ENCODE results near the gene ZNF407.
A peak's percentile ranks its signal among the peaks of the same experiment; 100 is the strongest.
"Not testable (repeated sequence)": the region's sequence is repeated elsewhere in the genome, so short reads cannot be mapped to it uniquely, and the experiment has no call there.

ZNF407 gene, protein sequence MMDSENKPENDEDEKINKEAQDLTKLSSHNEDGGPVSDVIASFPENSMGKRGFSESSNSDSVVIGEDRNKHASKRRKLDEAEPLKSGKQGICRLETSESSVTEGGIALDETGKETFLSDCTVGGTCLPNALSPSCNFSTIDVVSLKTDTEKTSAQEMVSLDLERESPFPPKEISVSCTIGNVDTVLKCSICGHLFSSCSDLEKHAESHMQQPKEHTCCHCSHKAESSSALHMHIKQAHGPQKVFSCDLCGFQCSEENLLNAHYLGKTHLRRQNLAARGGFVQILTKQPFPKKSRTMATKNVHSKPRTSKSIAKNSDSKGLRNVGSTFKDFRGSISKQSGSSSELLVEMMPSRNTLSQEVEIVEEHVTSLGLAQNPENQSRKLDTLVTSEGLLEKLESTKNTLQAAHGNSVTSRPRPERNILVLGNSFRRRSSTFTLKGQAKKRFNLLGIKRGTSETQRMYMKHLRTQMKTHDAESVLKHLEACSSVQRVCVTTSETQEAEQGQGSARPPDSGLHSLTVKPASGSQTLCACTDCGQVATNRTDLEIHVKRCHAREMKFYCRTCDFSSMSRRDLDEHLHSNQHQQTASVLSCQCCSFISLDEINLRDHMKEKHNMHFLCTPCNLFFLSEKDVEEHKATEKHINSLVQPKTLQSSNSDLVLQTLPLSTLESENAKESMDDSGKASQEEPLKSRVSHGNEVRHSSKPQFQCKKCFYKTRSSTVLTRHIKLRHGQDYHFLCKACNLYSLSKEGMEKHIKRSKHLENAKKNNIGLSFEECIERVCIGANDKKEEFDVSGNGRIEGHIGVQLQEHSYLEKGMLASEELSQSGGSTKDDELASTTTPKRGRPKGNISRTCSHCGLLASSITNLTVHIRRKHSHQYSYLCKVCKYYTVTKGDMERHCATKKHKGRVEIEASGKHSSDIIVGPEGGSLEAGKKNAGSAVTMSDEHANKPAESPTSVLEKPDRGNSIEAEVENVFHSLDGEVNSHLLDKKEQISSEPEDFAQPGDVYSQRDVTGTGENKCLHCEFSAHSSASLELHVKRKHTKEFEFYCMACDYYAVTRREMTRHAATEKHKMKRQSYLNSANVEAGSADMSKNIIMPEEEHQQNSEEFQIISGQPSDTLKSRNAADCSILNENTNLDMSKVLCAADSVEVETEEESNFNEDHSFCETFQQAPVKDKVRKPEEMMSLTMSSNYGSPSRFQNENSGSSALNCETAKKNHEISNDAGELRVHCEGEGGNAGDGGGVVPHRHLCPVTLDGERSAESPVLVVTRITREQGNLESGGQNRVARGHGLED (N-terminal part only)

DNA sequence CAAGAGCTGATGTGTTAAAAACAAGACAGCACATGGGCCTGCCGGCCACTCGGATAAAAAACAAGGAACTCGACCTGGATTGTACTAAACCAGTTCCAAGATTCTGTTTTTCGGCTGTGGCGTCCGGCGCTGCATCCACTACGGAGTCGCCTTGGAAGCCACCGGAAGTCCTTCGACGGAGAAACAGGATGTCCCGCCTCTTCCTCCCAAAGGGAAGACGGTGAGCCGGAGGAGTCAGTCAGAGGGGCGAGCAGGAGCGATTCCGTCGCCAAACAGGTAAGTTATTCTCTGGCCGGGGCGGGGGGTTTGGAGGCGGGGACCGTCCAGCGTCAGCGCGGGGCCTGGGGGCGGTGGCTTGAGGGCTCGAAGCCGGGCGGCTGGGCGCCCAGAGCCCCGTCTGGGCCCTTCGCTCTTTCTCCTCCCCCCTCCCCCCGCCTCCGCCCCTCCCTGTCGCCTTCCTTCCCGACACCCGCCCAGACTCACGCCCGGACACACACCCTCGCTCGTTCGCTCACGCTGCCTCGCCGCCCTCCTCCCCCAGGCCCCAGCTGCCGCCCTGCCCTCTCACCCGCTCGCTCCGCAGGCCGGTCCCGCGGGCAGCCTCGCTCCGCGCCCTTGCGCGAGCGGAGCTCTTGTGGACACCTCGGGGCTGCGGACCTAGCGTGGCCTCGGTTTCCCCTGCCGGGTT is at the start of gene ZNF407:
TSS of gene ZNF407 (plus strand) at position 209 of the 688 bp plus-strand sequence. CDS start 33,150 bp downstream, outside the sequence.
- peak within 1 kb of the TSS; percentile 98 for H3K4me3 ChIP-seq (ENCODE audit: low read length)
- peaks cover 2% of the 10 kb centered on the region for H3K36me3 ChIP-seq (ENCODE audit: control insufficient read depth, insufficient read depth, low read length)
- H3K27ac ChIP-seq (ENCODE audit: low read depth, low read length), result peak within 1 kb of the TSS; percentile 99
- H3K9ac ChIP-seq (ENCODE audit: low read length), result peak within 1 kb of the TSS; percentile 93
- H3K4me1 ChIP-seq (ENCODE audit: control insufficient read depth, insufficient read depth, low read length), result peaks cover 10% of the 10 kb centered on the region
- no peaks in the 10 kb centered on the region for H3K27me3 ChIP-seq (ENCODE audit: control insufficient read depth, insufficient read depth, low read length)

GRCh38 chr18:74549591-74550104 is 48.0 kb upstream of the ZNF407 start:
- Histone ChIP-seq H3K4me3 (ENCODE audit: low read length) (no peak overlapping the region), H3K9ac (ENCODE audit: low read length) (no peak overlapping the region), H3K27ac (ENCODE audit: low read depth, low read length) (no peak overlapping the region), H3K4me1 (ENCODE audit: control insufficient read depth, insufficient read depth, low read length) (no peaks in the 10 kb centered on the region), H3K27me3 (ENCODE audit: control insufficient read depth, insufficient read depth, low read length) (no peaks in the 10 kb centered on the region), H3K36me3 (ENCODE audit: control insufficient read depth, insufficient read depth, low read length) (no peaks in the 10 kb centered on the region)

DNA sequence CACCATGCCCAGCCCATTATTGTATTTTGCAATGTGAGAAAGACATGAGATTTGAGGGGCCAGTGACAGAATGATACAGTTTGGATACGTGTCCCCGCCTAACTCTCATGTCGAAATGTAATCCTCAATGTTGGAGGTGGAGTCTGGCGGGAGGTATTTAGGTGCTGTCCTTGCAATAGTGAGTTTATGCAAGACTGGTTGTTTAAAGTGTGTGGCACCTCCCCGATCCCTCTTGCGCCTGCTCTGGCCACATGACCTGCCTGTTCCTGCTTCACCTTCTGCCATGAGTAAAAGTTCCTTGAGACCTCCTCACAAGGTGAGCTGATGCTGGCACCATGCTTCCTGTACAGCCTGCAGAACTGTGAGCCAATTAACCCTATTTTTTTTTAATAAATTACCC is 46.8 kb upstream of the ZNF407 start:
- Histone ChIP-seq H3K36me3 (ENCODE audit: control insufficient read depth, insufficient read depth, low read length) (no peaks in the 10 kb centered on the region), H3K27ac (ENCODE audit: low read depth, low read length) (no peak overlapping the region), H3K9ac (ENCODE audit: low read length) (no peak overlapping the region), H3K4me1 (ENCODE audit: control insufficient read depth, insufficient read depth, low read length) (no peaks in the 10 kb centered on the region), H3K4me3 (ENCODE audit: low read length) (no peak overlapping the region), H3K27me3 (ENCODE audit: control insufficient read depth, insufficient read depth, low read length) (no peaks in the 10 kb centered on the region)

DNA sequence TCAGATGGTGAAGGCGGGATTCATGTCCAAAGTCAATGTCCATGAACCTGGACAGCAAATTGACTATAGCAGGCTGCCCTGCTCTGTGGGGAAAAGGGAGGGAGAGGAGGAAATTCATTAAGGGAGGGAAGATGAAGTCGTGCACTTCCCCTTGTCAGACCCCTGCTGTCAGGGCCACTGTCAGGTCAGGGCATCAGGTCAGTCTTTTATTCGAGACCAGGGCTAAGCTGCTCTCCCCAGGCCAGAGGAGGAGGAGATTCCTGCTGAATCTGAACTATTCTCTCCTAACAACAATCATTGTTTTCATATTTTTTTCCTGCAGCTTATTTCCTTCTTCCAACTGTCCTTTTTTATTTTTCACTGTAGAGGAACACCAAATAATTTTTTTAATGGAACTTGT is 46.2 kb upstream of the ZNF407 start:
- no peak overlapping the region for H3K27ac ChIP-seq (ENCODE audit: low read depth, low read length)
- H3K27me3 ChIP-seq (ENCODE audit: control insufficient read depth, insufficient read depth, low read length), result no peaks in the 10 kb centered on the region
- H3K4me1 ChIP-seq (ENCODE audit: control insufficient read depth, insufficient read depth, low read length), result no peaks in the 10 kb centered on the region
- no peak overlapping the region for H3K9ac ChIP-seq (ENCODE audit: low read length)
- H3K4me3 ChIP-seq (ENCODE audit: low read length), result no peak overlapping the region
- H3K36me3 ChIP-seq (ENCODE audit: control insufficient read depth, insufficient read depth, low read length), result no peaks in the 10 kb centered on the region

- H3K9ac ChIP-seq (ENCODE audit: low read length), result no peak overlapping the region
- H3K4me1 ChIP-seq (ENCODE audit: control insufficient read depth, insufficient read depth, low read length), result no peaks in the 10 kb centered on the region
- H3K4me3 ChIP-seq (ENCODE audit: low read length), result no peak overlapping the region
- no peaks in the 10 kb centered on the region for H3K27me3 ChIP-seq (ENCODE audit: control insufficient read depth, insufficient read depth, low read length)
- no peaks in the 10 kb centered on the region for H3K36me3 ChIP-seq (ENCODE audit: control insufficient read depth, insufficient read depth, low read length)
- H3K27ac ChIP-seq (ENCODE audit: low read depth, low read length), result no peak overlapping the region
Observed at GRCh38 chr18:74551936-74552555, 45.6 kb upstream of the ZNF407 start.

DNA sequence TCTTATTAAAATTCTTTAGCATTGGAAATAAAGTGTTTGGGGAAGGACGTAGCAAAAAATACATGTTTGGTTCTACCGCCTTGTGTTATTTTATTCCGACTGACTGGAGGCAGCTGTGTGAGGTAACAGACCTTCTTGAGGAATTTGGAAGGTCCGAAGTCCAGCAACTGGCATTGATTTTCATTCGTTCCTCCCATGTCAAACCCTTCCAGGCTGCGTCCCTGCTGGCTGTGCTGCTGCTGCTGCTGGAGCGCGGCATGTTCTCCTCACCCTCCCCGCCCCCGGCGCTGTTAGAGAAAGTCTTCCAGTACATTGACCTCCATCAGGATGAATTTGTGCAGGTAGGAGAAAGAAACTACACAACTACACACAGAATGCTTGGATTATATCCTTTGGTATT is 41.5 kb upstream of the ZNF407 start:
- H3K27ac ChIP-seq (ENCODE audit: low read depth, low read length), result no peak overlapping the region
- H3K4me1 ChIP-seq (ENCODE audit: control insufficient read depth, insufficient read depth, low read length), result no peaks in the 10 kb centered on the region
- no peaks in the 10 kb centered on the region for H3K27me3 ChIP-seq (ENCODE audit: control insufficient read depth, insufficient read depth, low read length)
- no peaks in the 10 kb centered on the region for H3K36me3 ChIP-seq (ENCODE audit: control insufficient read depth, insufficient read depth, low read length)
- no peak overlapping the region for H3K4me3 ChIP-seq (ENCODE audit: low read length)
- H3K9ac ChIP-seq (ENCODE audit: low read length), result no peak overlapping the region

DNA sequence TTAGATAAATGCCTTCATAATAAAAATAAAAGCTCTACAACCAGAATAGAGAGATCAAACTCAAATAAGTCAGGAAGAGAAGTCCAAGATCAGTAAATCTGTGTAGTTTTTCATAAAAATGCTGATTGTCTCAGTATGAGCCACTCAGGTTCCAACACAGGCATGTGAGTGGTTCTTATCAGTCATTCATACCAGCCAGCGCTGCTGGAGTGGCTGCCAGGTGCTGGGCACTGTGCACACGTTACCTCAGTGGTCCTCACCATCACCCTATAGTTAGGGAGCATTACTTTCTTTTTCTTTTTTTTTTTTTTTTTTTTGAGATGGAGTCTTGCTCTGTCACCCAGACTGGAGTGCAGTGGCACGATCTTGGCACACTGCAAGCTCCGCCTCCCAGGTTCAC is 39.6 kb upstream of the ZNF407 start:
- H3K27ac ChIP-seq (ENCODE audit: low read depth, low read length), result no peak overlapping the region
- H3K36me3 ChIP-seq (ENCODE audit: control insufficient read depth, insufficient read depth, low read length), result no peaks in the 10 kb centered on the region
- no peaks in the 10 kb centered on the region for H3K27me3 ChIP-seq (ENCODE audit: control insufficient read depth, insufficient read depth, low read length)
- no peak overlapping the region for H3K9ac ChIP-seq (ENCODE audit: low read length)
- no peaks in the 10 kb centered on the region for H3K4me1 ChIP-seq (ENCODE audit: control insufficient read depth, insufficient read depth, low read length)
- H3K4me3 ChIP-seq (ENCODE audit: low read length), result no peak overlapping the region

DNA sequence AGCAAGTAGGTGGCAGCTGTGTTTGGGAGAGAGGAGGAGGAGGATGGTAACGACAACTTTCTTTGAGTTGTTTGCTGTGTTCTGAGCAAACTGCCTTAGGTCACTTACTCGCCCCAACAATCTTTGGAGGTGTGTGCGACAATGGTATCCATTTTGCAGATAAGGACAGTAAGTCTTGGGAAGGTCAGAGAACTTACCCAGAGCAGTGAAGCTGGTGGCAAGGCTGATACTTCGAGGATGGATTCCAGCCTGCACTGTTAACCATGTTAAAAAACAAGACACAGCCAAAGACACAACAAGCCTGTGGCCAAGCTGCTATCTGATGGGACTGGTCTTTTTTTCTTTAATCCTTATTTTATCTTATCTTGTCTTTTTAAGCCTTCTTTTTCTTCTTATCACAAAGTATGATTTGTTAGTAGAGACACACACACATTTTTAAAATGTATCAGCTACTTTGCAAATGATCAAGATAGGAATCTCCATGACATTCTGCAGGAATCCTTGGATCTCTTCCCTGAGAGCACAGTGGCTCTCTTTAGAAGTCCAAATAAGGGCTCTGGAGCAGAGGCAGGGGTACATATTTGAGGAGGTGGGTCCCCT is 35.4 kb upstream of the ZNF407 start:
- Histone ChIP-seq H3K27me3 (ENCODE audit: control insufficient read depth, insufficient read depth, low read length) (no peaks in the 10 kb centered on the region), H3K36me3 (ENCODE audit: control insufficient read depth, insufficient read depth, low read length) (no peaks in the 10 kb centered on the region), H3K4me3 (ENCODE audit: low read length) (no peak overlapping the region), H3K9ac (ENCODE audit: low read length) (no peak overlapping the region), H3K4me1 (ENCODE audit: control insufficient read depth, insufficient read depth, low read length) (no peaks in the 10 kb centered on the region), H3K27ac (ENCODE audit: low read depth, low read length) (no peak overlapping the region)

- Histone ChIP-seq H3K4me1 (ENCODE audit: control insufficient read depth, insufficient read depth, low read length) (no peaks in the 10 kb centered on the region), H3K27me3 (ENCODE audit: control insufficient read depth, insufficient read depth, low read length) (no peaks in the 10 kb centered on the region), H3K9ac (ENCODE audit: low read length) (no peak overlapping the region), H3K36me3 (ENCODE audit: control insufficient read depth, insufficient read depth, low read length) (no peaks in the 10 kb centered on the region), H3K27ac (ENCODE audit: low read depth, low read length) (no peak overlapping the region), H3K4me3 (ENCODE audit: low read length) (no peak overlapping the region)
Observed at GRCh38 chr18:74562775-74563174, 34.9 kb upstream of the ZNF407 start.

GRCh38 chr18:74563999-74564398 is 33.7 kb upstream of the ZNF407 start:
- Histone ChIP-seq H3K36me3 (ENCODE audit: control insufficient read depth, insufficient read depth, low read length) (no peaks in the 10 kb centered on the region), H3K4me1 (ENCODE audit: control insufficient read depth, insufficient read depth, low read length) (no peaks in the 10 kb centered on the region), H3K9ac (ENCODE audit: low read length) (no peak overlapping the region), H3K27ac (ENCODE audit: low read depth, low read length) (no peak overlapping the region), H3K4me3 (ENCODE audit: low read length) (no peak overlapping the region), H3K27me3 (ENCODE audit: control insufficient read depth, insufficient read depth, low read length) (no peaks in the 10 kb centered on the region)

DNA sequence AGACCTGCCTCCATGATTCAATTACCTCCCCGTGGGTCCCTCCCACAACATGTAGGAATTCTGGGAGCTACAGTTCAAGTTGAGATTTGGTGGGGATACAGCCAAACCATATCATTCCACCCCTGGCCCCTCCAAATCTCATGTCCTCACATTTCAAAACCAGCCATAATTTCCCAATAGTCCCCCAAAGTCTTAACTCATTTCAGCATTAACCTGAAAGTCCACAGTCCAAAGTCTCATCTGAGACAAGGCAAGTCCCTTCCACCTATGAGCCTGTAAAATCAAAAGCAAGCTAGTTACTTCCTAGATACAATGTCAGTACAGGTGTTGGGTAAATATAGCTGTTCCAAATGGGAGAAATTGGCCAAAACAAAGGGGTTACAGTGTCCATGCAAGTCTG is 32.5 kb upstream of the ZNF407 start:
- H3K36me3 ChIP-seq (ENCODE audit: control insufficient read depth, insufficient read depth, low read length); H3K27ac ChIP-seq (ENCODE audit: low read depth, low read length); H3K4me1 ChIP-seq (ENCODE audit: control insufficient read depth, insufficient read depth, low read length); H3K4me3 ChIP-seq (ENCODE audit: low read length); H3K9ac ChIP-seq (ENCODE audit: low read length); H3K27me3 ChIP-seq (ENCODE audit: control insufficient read depth, insufficient read depth, low read length): not testable (repeated sequence)
